Ramos (cell line): Measurements from ENCODE around the gene RYR3.
"Not testable (repeated sequence)": the region's sequence is repeated elsewhere in the genome, so short reads cannot be mapped to it uniquely, and the experiment has no call there.

ENCODE experiments used
- in situ Hi-C: fragments of 300-500 bp; cut with MboI; formaldehyde crosslinking; loops from one replicate; pipeline ENCODE4 v1.14.3; 2022; ENCODE audit warnings: low sequenced_read_pairs; ENCODE audit not compliant: unreplicated experiment

Gene RYR3

GRCh38 chr15:33788906-33789540 is 478.3 kb downstream of the RYR3 start:
- in situ Hi-C loops = no loop called here

- in situ Hi-C loops = no loop called here
Observed at GRCh38 chr15:33794453-33794852, 483.7 kb downstream of the RYR3 start.

GRCh38 chr15:33795070-33795469 is 484.3 kb downstream of the RYR3 start:
- in situ Hi-C loops = no loop called here

- in situ Hi-C loops = no loop called here
Observed at GRCh38 chr15:33797651-33798050, 486.9 kb downstream of the RYR3 start.

- in situ Hi-C loops = no loop called here
Observed at GRCh38 chr15:33801954-33802353, 491.2 kb downstream of the RYR3 start.

GRCh38 chr15:33807665-33808064 is 496.9 kb downstream of the RYR3 start:
- in situ Hi-C loops = no loop called here

- in situ Hi-C loops = no loop called here
Observed at GRCh38 chr15:33808720-33809457, 498.1 kb downstream of the RYR3 start.

GRCh38 chr15:33810073-33810595 is 499.4 kb downstream of the RYR3 start:
- in situ Hi-C loops = no loop called here

GRCh38 chr15:33810806-33811205 is 500.0 kb downstream of the RYR3 start:
- in situ Hi-C loops = no loop called here

- in situ Hi-C loops = no loop called here
Observed at GRCh38 chr15:33813891-33814290, 503.1 kb downstream of the RYR3 start.

GRCh38 chr15:33819499-33819898 is 508.7 kb downstream of the RYR3 start:
- in situ Hi-C loops = not testable (repeated sequence)

GRCh38 chr15:33822479-33822878 is 511.7 kb downstream of the RYR3 start:
- in situ Hi-C loops = no loop called here

GRCh38 chr15:33823119-33823518 is 512.4 kb downstream of the RYR3 start:
- in situ Hi-C loops = no loop called here

- in situ Hi-C loops = no loop called here
Observed at GRCh38 chr15:33825453-33825852, 514.7 kb downstream of the RYR3 start.

- in situ Hi-C loops = no loop called here
Observed at GRCh38 chr15:33826201-33826600, 515.4 kb downstream of the RYR3 start.

GRCh38 chr15:33830351-33830750 is 519.6 kb downstream of the RYR3 start:
- in situ Hi-C loops = no loop called here

GRCh38 chr15:33831646-33832045 is 520.9 kb downstream of the RYR3 start:
- in situ Hi-C loops = no loop called here

GRCh38 chr15:33834892-33835743 is 524.4 kb downstream of the RYR3 start:
- in situ Hi-C loops = no loop called here

- in situ Hi-C loops = no loop called here
Observed at GRCh38 chr15:33837294-33837693, 526.5 kb downstream of the RYR3 start.

GRCh38 chr15:33839540-33839939 is 528.8 kb downstream of the RYR3 start:
- in situ Hi-C loops = no loop called here

GRCh38 chr15:33840615-33841014 is 529.8 kb downstream of the RYR3 start:
- in situ Hi-C loops = no loop called here
